ENCODE measurements around the gene SLC25A4.
A peak's percentile ranks its signal among the peaks of the same experiment; 100 is the strongest.
"Not testable (repeated sequence)": the region's sequence is repeated elsewhere in the genome, so short reads cannot be mapped to it uniquely, and the experiment has no call there.

SLC25A4 gene

GRCh38 chr4:185142912-185143600 lies at the start of gene SLC25A4:
Gene SLC25A4 (plus strand): TSS chr4:185143266. CDS start chr4:185143373, 107 bp downstream.
- DNase-seq: peak; percentile 84 to 87

- no peak for DNase-seq
These were observed 49.5 kb upstream of the SLC25A4 start for GRCh38 chr4:185093603-185094002.

GRCh38 chr4:185096032-185096653 lies 46.9 kb upstream of the SLC25A4 start:
- peak in 1 of 2 donors; percentile 32 for DNase-seq

GRCh38 chr4:185098474-185098873 lies 44.6 kb upstream of the SLC25A4 start:
- DNase-seq: no peak

GRCh38 chr4:185099024-185099682 lies 43.9 kb upstream of the SLC25A4 start:
- DNase-seq: no peak

- DNase-seq: no peak
These were observed 43.1 kb upstream of the SLC25A4 start for GRCh38 chr4:185099940-185100339.

- DNase-seq: no peak
These were observed 42.6 kb upstream of the SLC25A4 start for GRCh38 chr4:185100423-185100822.

GRCh38 chr4:185101354-185101890 lies 41.6 kb upstream of the SLC25A4 start:
- no peak for DNase-seq

- DNase-seq: no peak
These were observed 38.3 kb upstream of the SLC25A4 start for GRCh38 chr4:185104733-185105132.

GRCh38 chr4:185106353-185106752 lies 36.7 kb upstream of the SLC25A4 start:
- no peak for DNase-seq

- DNase-seq: not testable (repeated sequence)
These were observed 35.5 kb upstream of the SLC25A4 start for GRCh38 chr4:185107574-185107973.

- no peak for DNase-seq
These were observed 34.9 kb upstream of the SLC25A4 start for GRCh38 chr4:185108185-185108584.

GRCh38 chr4:185108669-185109068 lies 34.4 kb upstream of the SLC25A4 start:
- no peak for DNase-seq

- no peak for DNase-seq
These were observed 33.3 kb upstream of the SLC25A4 start for GRCh38 chr4:185109736-185110135.

- DNase-seq: no peak
These were observed 32.7 kb upstream of the SLC25A4 start for GRCh38 chr4:185110375-185110823.

GRCh38 chr4:185112104-185112503 lies 31.0 kb upstream of the SLC25A4 start:
- DNase-seq: no peak

GRCh38 chr4:185113340-185113739 lies 29.7 kb upstream of the SLC25A4 start:
- no peak for DNase-seq

- no peak for DNase-seq
These were observed 27.2 kb upstream of the SLC25A4 start for GRCh38 chr4:185115827-185116232.

GRCh38 chr4:185117300-185117934 lies 25.6 kb upstream of the SLC25A4 start:
- DNase-seq: no peak

GRCh38 chr4:185118876-185119275 lies 24.2 kb upstream of the SLC25A4 start:
- no peak for DNase-seq

- DNase-seq: not testable (repeated sequence)
These were observed 23.6 kb upstream of the SLC25A4 start for GRCh38 chr4:185119467-185119866.

- no peak for DNase-seq
These were observed 23.0 kb upstream of the SLC25A4 start for GRCh38 chr4:185119927-185120630.

GRCh38 chr4:185120631-185120946 lies 22.5 kb upstream of the SLC25A4 start:
- DNase-seq: no peak

Data from CD4-positive, alpha-beta T cell treated with Interleukin-4 for 1 hour (primary cell).